H9 (cell line): ENCODE data around the gene ARID4A. TPM values are rescaled to one million over a fixed set of nuclear protein-coding genes. Genes with fewer than 3 reads are reported as not detected.

ENCODE experiments used
- DNase-seq: peaks from one replicate; pipeline ENCODE4 v3.0.0-alpha.2; 2017
- H2AFZ ChIP-seq: one replicate; pipeline ENCODE4 v1.6.1; 2013; ENCODE audit warnings: mild to moderate bottlenecking, low read length, control low read depth, moderate library complexity
- H2AK5ac ChIP-seq: 2 replicates; pipeline ENCODE4 v1.6.1; 2013; ENCODE audit warnings: low read length, control low read depth, mixed read lengths; ENCODE audit not compliant: insufficient read length
- H2BK120ac ChIP-seq: one replicate; pipeline ENCODE4 v1.6.1; 2013; ENCODE audit warnings: low read depth, mild to moderate bottlenecking, low read length, control low read depth, inconsistent platforms; ENCODE audit not compliant: poor library complexity, severe bottlenecking
- H2BK12ac ChIP-seq: 2 replicates; pipeline ENCODE4 v1.6.1; 2013; ENCODE audit warnings: low read length, control low read depth, mixed read lengths, low read depth; ENCODE audit not compliant: insufficient read length
- H2BK15ac ChIP-seq: 2 replicates; pipeline ENCODE4 v1.6.1; 2013; ENCODE audit warnings: low read depth, low read length, control low read depth
- H2BK20ac ChIP-seq: one replicate; pipeline ENCODE4 v1.6.1; 2013; ENCODE audit warnings: low read depth, mild to moderate bottlenecking, low read length, control low read depth, inconsistent platforms; ENCODE audit not compliant: poor library complexity, severe bottlenecking
- H2BK5ac ChIP-seq: 2 replicates; pipeline ENCODE4 v1.6.1; 2013; ENCODE audit warnings: low read length, control low read depth, mixed read lengths; ENCODE audit not compliant: insufficient read length
- H3K14ac ChIP-seq: 2 replicates; pipeline ENCODE4 v1.6.1; 2013; ENCODE audit warnings: low read length, control low read depth; ENCODE audit not compliant: insufficient read depth
- H3K18ac ChIP-seq: 2 replicates; pipeline ENCODE4 v1.6.1; 2013; ENCODE audit warnings: low read depth, mild to moderate bottlenecking, mixed read lengths, low read length, control low read depth; ENCODE audit not compliant: insufficient read length
- H3K23ac ChIP-seq: 2 replicates; pipeline ENCODE4 v1.6.1; 2013; ENCODE audit warnings: low read length, control low read depth, mixed read lengths, low read depth; ENCODE audit not compliant: insufficient read length
- H3K23me2 ChIP-seq: 2 replicates; pipeline ENCODE4 v1.6.1; 2013; ENCODE audit warnings: low read depth, mild to moderate bottlenecking, mixed read lengths, low read length, control low read depth; ENCODE audit not compliant: insufficient read length, poor library complexity, severe bottlenecking
- H3K27ac ChIP-seq: 2 replicates; pipeline ENCODE4 v1.5.1; 2013; ENCODE audit warnings: low read length, control low read depth, mixed read lengths, low read depth; ENCODE audit not compliant: insufficient read length
- H3K27me3 ChIP-seq: 2 replicates; pipeline ENCODE4 v1.6.1; 2013; ENCODE audit warnings: low read length, control low read depth, inconsistent platforms; ENCODE audit not compliant: insufficient read depth
- H3K4ac ChIP-seq: 2 replicates; pipeline ENCODE4 v1.6.1; 2013; ENCODE audit warnings: low read depth, mild to moderate bottlenecking, control low read depth, inconsistent platforms, low read length, moderate library complexity
- H3K4me1 ChIP-seq: 2 replicates; pipeline ENCODE4 v1.6.1; 2013; ENCODE audit warnings: low read length, control low read depth, inconsistent platforms; ENCODE audit not compliant: insufficient read depth
- H3K4me2 ChIP-seq: 2 replicates; pipeline ENCODE4 v1.6.1; 2013; ENCODE audit warnings: low read length, control low read depth, mixed read lengths; ENCODE audit not compliant: insufficient read length, insufficient read depth
- H3K56ac ChIP-seq: 2 replicates; pipeline ENCODE4 v1.6.1; 2013; ENCODE audit warnings: low read depth, mild to moderate bottlenecking, mixed read lengths, low read length, control low read depth; ENCODE audit not compliant: insufficient read length
- H3K79me1 ChIP-seq: 2 replicates; pipeline ENCODE4 v1.6.1; 2013; ENCODE audit warnings: low read depth, mild to moderate bottlenecking, moderate library complexity, low read length, control low read depth, inconsistent platforms; ENCODE audit not compliant: insufficient read depth, poor library complexity, severe bottlenecking
- H3K79me2 ChIP-seq: 2 replicates; pipeline ENCODE4 v1.6.1; 2013; ENCODE audit warnings: low read length, control low read depth, inconsistent platforms; ENCODE audit not compliant: insufficient read depth
- H3K9ac ChIP-seq: 2 replicates; pipeline ENCODE4 v1.6.1; 2013; ENCODE audit warnings: low read length, control low read depth, mixed read lengths; ENCODE audit not compliant: insufficient read length; ENCODE audit errors: extremely low read depth
- H3K9me3 ChIP-seq: one replicate; pipeline ENCODE4 v1.6.1; 2013; ENCODE audit warnings: low read depth, low read length, inconsistent platforms; ENCODE audit not compliant: control insufficient read depth
- H3T11ph ChIP-seq: one replicate; pipeline ENCODE4 v1.6.1; 2013; ENCODE audit warnings: mild to moderate bottlenecking, low read length, control low read depth, inconsistent platforms
- H4K20me1 ChIP-seq: one replicate; pipeline ENCODE4 v1.6.1; 2013; ENCODE audit not compliant: control insufficient read depth, insufficient read length, insufficient read depth
- H4K5ac ChIP-seq: 2 replicates; pipeline ENCODE4 v1.6.1; 2013; ENCODE audit warnings: low read depth, mild to moderate bottlenecking, mixed read lengths, low read length, control low read depth; ENCODE audit not compliant: insufficient read length
- H4K8ac ChIP-seq: replicated peaks from 2 replicates; pipeline ENCODE4 v1.6.1; 2013; ENCODE audit warnings: low read length, control low read depth, mixed read lengths, low read depth; ENCODE audit not compliant: insufficient read length
- H4K91ac ChIP-seq: 2 replicates; pipeline ENCODE4 v1.6.1; 2013; ENCODE audit warnings: low read depth, mild to moderate bottlenecking, moderate library complexity, mixed read lengths, low read length, control low read depth; ENCODE audit not compliant: insufficient read length
- H3K27ac Mint-ChIP-seq, 3 experiments: 2 replicates in 2 of 3; 3 replicates in 1 of 3; pipeline ENCODE4 v1.8.0; 2020 to 2021; ENCODE audit warnings: mixed read lengths in 3 of 3, mild to moderate bottlenecking in 1 of 3, moderate library complexity in 1 of 3
- H3K27me3 Mint-ChIP-seq: 2 replicates; pipeline ENCODE4 v1.8.0; 2021; ENCODE audit warnings: low read depth, mild to moderate bottlenecking, moderate library complexity, mixed read lengths
- H3K36me3 Mint-ChIP-seq, 3 experiments: 2 replicates in 2 of 3; 3 replicates in 1 of 3; pipeline ENCODE4 v1.8.0; 2020 to 2021; ENCODE audit warnings: low read depth in 3 of 3, mixed read lengths in 3 of 3; ENCODE audit not compliant: insufficient read depth in 1 of 3
- H3K4me1 Mint-ChIP-seq, 2 experiments: 2 replicates each; pipeline ENCODE4 v1.8.0; 2020; ENCODE audit warnings: mixed read lengths in 2 of 2
- H3K4me3 Mint-ChIP-seq, 2 experiments: 2 replicates in 1 of 2; 3 replicates in 1 of 2; pipeline ENCODE4 v1.8.0; 2020 to 2021; ENCODE audit warnings: mild to moderate bottlenecking in 2 of 2, mixed read lengths in 2 of 2, moderate library complexity in 1 of 2
- H3K9me3 Mint-ChIP-seq, 2 experiments: 2 replicates in 1 of 2; 3 replicates in 1 of 2; pipeline ENCODE4 v1.8.0; 2020; ENCODE audit warnings: mild to moderate bottlenecking in 2 of 2, mixed read lengths in 2 of 2, moderate library complexity in 1 of 2
- CTCF ChIP-seq: fragments of 200-600 bp; sonication (generic); conservative IDR thresholded peaks from 3 replicates; pipeline ENCODE4 v1.8.0; 2021; ENCODE audit warnings: antibody characterized with exemption, mild to moderate bottlenecking
- WGBS: extraction: QIAGEN DNeasy Blood & Tissue Kit; methylation state at CpG from one replicate; pipeline ENCODE4 v1.1.7; 2013; ENCODE audit warnings: missing lambda C conversion rate, low lambda C conversion rate, mixed read lengths; ENCODE audit not compliant: insufficient read length; ENCODE audit errors: extremely low coverage; 5-methylcytosine and 5-hydroxymethylcytosine counted together
- total RNA-seq: library from RNA; stranded (reverse); gene quantifications from 2 replicates; pipeline ENCODE4 v1.2.1, GENCODE V29; 2021

Gene ARID4A
- total RNA-seq, 1 experiment from 2014 or later: 13.2 TPM

- no peaks in the 10 kb centered on the region for H3K9me3 ChIP-seq
- Mint-ChIP-seq H3K4me1 (peaks cover 8% of the 10 kb centered on the region in 2 experiments), H3K9me3 (no peaks in the 10 kb centered on the region), H3K36me3 (peaks cover 7 to 40% (median 36%) of the 10 kb centered on the region in 3 experiments; a peak in 6 of 7 replicates), H3K4me3 (no peak overlapping the region), H3K27me3 (no peaks in the 10 kb centered on the region), H3K27ac (no peak overlapping the region)
- no peak overlapping the region for H3K4me2 ChIP-seq
- H4K20me1 ChIP-seq: no peaks in the 10 kb centered on the region
- no peaks in the 10 kb centered on the region for H3K27me3 ChIP-seq
- no peak overlapping the region for H4K91ac ChIP-seq
- H3K4me1 ChIP-seq: no peaks in the 10 kb centered on the region
- no peak overlapping the region for H2AK5ac ChIP-seq
- H2BK12ac ChIP-seq: no peak overlapping the region
- no peak overlapping the region for H3K56ac ChIP-seq
- no peaks in the 10 kb centered on the region for H3K79me2 ChIP-seq
- no peak overlapping the region for H2BK15ac ChIP-seq
- no peak overlapping the region for H2BK20ac ChIP-seq
- no peak overlapping the region for H3K27ac ChIP-seq
- H2AFZ ChIP-seq: no peak overlapping the region
- H3T11ph ChIP-seq: no peak overlapping the region
- H4K8ac ChIP-seq: no peak overlapping the region
- H2BK120ac ChIP-seq: no peak overlapping the region
- no peak for TF ChIP-seq CTCF
- H3K23ac ChIP-seq: no peak overlapping the region
- H3K4ac ChIP-seq: no peak overlapping the region
- H3K79me1 ChIP-seq: no peaks in the 10 kb centered on the region
- no peaks in the 10 kb centered on the region for H3K23me2 ChIP-seq
- WGBS: no CpG with 5 or more reads among the region's 1 CpG
- H3K14ac ChIP-seq: no peak overlapping the region
- H3K9ac ChIP-seq: no peak overlapping the region
- DNase-seq: no peak
- no peak overlapping the region for H2BK5ac ChIP-seq
- no peak overlapping the region for H3K18ac ChIP-seq
- H4K5ac ChIP-seq: no peak overlapping the region
Measured at GRCh38 chr14:58327019-58327418, 28.7 kb downstream of the ARID4A start.
